NOMO-1 (cell line): ENCODE results near the gene DLX1.
"Not testable (repeated sequence)": the region's sequence is repeated elsewhere in the genome, so short reads cannot be mapped to it uniquely, and the experiment has no call there.

ENCODE experiments used
- DNase-seq, 2 experiments: peaks; one replicate each; lab custom pipeline; 2025; ENCODE audit not compliant: unreplicated experiment in 2 of 2; lab: John Stamatoyannopoulos, UW

DLX1 gene

GRCh38 chr2:172063446-172063845 is 21.9 kb upstream of the DLX1 start:
- DNase-seq = no peak

- peak; percentile 45 to 46 for DNase-seq
Measured at GRCh38 chr2:172065111-172065510, 20.2 kb upstream of the DLX1 start.

GRCh38 chr2:172066394-172066886 is 18.9 kb upstream of the DLX1 start:
- DNase-seq = no peak

GRCh38 chr2:172067905-172068304 is 17.4 kb upstream of the DLX1 start:
- not testable (repeated sequence) for DNase-seq

GRCh38 chr2:172070936-172071335 is 14.4 kb upstream of the DLX1 start:
- no peak for DNase-seq

GRCh38 chr2:172072303-172072702 is 13.0 kb upstream of the DLX1 start:
- DNase-seq = no peak

- no peak for DNase-seq
Measured at GRCh38 chr2:172072706-172073105, 12.6 kb upstream of the DLX1 start.

- no peak for DNase-seq
Measured at GRCh38 chr2:172073518-172073917, 11.8 kb upstream of the DLX1 start.

GRCh38 chr2:172074254-172074653 is 11.1 kb upstream of the DLX1 start:
- no peak for DNase-seq

- DNase-seq = no peak
Measured at GRCh38 chr2:172079416-172079815, 5.9 kb upstream of the DLX1 start.

GRCh38 chr2:172079838-172080640 is 5.3 kb upstream of the DLX1 start:
- peak; percentile 64 to 83 for DNase-seq

- DNase-seq = no peak
Measured at GRCh38 chr2:172080641-172081220, 4.6 kb upstream of the DLX1 start.

- DNase-seq = no peak
Measured at GRCh38 chr2:172081221-172082022, 3.9 kb upstream of the DLX1 start.

GRCh38 chr2:172082105-172082943 is 3.0 kb upstream of the DLX1 start:
- no peak for DNase-seq

GRCh38 chr2:172082944-172083627 is 2.2 kb upstream of the DLX1 start:
- no peak for DNase-seq

- DNase-seq = no peak
Measured at GRCh38 chr2:172083628-172084394, 1.5 kb upstream of the DLX1 start.

- DNase-seq = no peak
Measured at GRCh38 chr2:172084395-172084644, 987 bp upstream of the DLX1 start.

GRCh38 chr2:172084645-172085459 is 455 bp upstream of the DLX1 start:
- DNase-seq = peak; percentile 87 to 88
